ENCODE results near the gene DLL1.

DLL1 gene

DNA sequence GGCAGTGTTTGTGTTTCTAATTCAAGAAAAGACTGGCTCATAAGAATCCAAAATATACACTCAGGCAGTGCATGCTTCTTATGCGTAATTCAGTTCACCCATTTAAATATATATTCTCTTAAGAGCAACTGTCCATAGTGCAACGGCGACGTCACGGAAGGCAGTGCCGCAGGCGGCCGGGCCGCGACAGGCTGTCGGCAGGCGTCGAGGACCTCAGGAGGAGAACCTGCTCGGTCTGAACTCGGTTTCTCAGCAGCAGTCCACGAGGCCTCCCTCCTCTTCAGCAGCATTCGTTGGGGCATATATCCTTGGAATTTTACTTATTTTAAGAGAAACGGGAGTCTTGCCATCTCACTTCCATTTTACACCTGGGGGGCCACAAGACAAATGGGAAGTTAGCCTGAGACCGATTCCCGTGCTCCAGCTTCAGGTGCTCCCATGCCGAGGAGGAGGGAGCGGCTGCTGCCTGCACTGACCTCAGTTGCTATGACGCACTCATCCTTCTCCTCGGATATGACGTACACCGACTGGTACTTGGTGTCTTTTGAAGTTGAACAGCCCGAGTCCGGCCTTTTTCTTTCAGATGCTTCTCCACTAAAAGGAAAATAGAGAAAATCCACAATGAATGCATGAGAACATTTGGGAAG lies 8.2 kb downstream of the DLL1 start:
- TF ChIP-seq, protein P1, sequence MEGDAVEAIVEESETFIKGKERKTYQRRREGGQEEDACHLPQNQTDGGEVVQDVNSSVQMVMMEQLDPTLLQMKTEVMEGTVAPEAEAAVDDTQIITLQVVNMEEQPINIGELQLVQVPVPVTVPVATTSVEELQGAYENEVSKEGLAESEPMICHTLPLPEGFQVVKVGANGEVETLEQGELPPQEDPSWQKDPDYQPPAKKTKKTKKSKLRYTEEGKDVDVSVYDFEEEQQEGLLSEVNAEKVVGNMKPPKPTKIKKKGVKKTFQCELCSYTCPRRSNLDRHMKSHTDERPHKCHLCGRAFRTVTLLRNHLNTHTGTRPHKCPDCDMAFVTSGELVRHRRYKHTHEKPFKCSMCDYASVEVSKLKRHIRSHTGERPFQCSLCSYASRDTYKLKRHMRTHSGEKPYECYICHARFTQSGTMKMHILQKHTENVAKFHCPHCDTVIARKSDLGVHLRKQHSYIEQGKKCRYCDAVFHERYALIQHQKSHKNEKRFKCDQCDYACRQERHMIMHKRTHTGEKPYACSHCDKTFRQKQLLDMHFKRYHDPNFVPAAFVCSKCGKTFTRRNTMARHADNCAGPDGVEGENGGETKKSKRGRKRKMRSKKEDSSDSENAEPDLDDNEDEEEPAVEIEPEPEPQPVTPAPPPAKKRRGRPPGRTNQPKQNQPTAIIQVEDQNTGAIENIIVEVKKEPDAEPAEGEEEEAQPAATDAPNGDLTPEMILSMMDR (IDR thresholded peaks at IDR 0.05; ENCODE audit: low read depth, low read length) = no peak
- no peak overlapping the region for H3K4me3 ChIP-seq (replicated peaks in 1 of 2; ENCODE audit: low read depth in 2 of 2, low read length in 2 of 2)
- DNase-seq (ENCODE audit: low read depth in 2 of 2) = no peak

- no peak overlapping the region for H3K4me3 ChIP-seq (replicated peaks in 1 of 2; ENCODE audit: low read depth in 2 of 2, low read length in 2 of 2)
- no peak for DNase-seq (ENCODE audit: low read depth in 2 of 2)
- TF ChIP-seq, protein P1 (IDR thresholded peaks at IDR 0.05; ENCODE audit: low read depth, low read length) = no peak
Observed at GRCh38 chr6:170281331-170282292, 9.3 kb downstream of the DLL1 start.

DNA sequence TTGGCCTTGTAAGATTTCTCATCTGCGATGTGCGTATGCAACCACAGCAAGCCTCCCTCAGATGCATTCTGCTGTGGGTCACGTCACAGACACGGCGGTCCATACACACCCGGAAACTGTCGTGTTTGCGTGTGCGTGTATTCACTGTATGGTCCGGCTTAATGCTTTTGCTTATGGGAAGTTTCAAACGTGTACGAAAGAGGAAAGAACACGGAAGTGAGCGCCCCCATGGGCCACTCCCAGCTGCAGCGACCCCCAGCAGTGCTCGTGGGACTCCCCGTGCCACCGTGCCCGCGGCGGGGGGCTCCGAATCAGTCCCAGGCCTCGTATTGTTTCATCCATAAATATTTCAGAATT lies 10.2 kb downstream of the DLL1 start:
- peak overlapping the region; percentile 8 to 43 for H3K4me3 ChIP-seq (replicated peaks in 1 of 2; ENCODE audit: low read depth in 2 of 2, low read length in 2 of 2)
- TF ChIP-seq, protein P1 (IDR thresholded peaks at IDR 0.05; ENCODE audit: low read depth, low read length) = no peak
- DNase-seq (ENCODE audit: low read depth in 2 of 2) = no peak

- TF ChIP-seq, protein P1 (IDR thresholded peaks at IDR 0.05; ENCODE audit: low read depth, low read length) = no peak
- DNase-seq (ENCODE audit: low read depth in 2 of 2) = peak; percentile 32 to 47
- peak overlapping the region; percentile 8 to 43 for H3K4me3 ChIP-seq (replicated peaks in 1 of 2; ENCODE audit: low read depth in 2 of 2, low read length in 2 of 2)
Observed at GRCh38 chr6:170279977-170280688, 10.7 kb downstream of the DLL1 start.

GRCh38 chr6:170279426-170279825 lies 11.5 kb downstream of the DLL1 start:
- no peak for DNase-seq (ENCODE audit: low read depth in 2 of 2)
- no peak overlapping the region for H3K4me3 ChIP-seq (replicated peaks in 1 of 2; ENCODE audit: low read depth in 2 of 2, low read length in 2 of 2)
- TF ChIP-seq, protein P1 (IDR thresholded peaks at IDR 0.05; ENCODE audit: low read depth, low read length) = no peak

DNA sequence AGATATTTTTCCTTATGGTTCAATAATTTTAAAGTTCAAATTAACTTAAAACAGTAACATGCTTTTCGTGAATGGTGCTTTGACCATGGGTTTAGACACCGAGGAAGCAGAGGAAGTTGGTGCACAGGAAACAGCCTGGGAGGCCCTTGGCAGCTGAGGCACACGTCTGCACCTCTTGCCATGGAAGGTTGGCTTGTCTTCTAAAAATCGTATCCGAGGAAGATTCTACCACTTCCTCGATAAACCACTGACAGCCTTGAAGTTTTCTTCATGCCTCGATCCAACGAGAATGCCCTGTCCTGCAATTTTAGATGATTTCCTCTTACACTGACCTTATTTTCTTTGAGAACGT lies 12.2 kb downstream of the DLL1 start:
- no peak overlapping the region for H3K4me3 ChIP-seq (replicated peaks in 1 of 2; ENCODE audit: low read depth in 2 of 2, low read length in 2 of 2)
- DNase-seq (ENCODE audit: low read depth in 2 of 2) = no peak
- TF ChIP-seq, protein P1 (IDR thresholded peaks at IDR 0.05; ENCODE audit: low read depth, low read length) = no peak
